Motor neuron (in vitro differentiated cells): Measurements from ENCODE around the gene ADSS1. TPM values are rescaled to one million over a fixed set of nuclear protein-coding genes. Genes with fewer than 3 reads are reported as not detected.

Experiments
- ATAC-seq, 8 experiments: fragments of 200-7000 bp; cut with Tn5 transposase; replicated peaks in 6 of 8; 2 replicates each; pipeline ENCODE4 v1.8.0; 2021; ENCODE audit warnings: mild to moderate bottlenecking in 8 of 8, moderate library complexity in 8 of 8
- H3K27ac ChIP-seq, 2 donors: fragments of 250-450 bp; sonication (Bioruptor Pico); 2 replicates each; pipeline ENCODE4 v1.9.0; 2021; ENCODE audit warnings: antibody characterized with exemption in 2 of 2, mild to moderate bottlenecking in 2 of 2, moderate library complexity in 1 of 2
- H3K4me1 ChIP-seq, 2 donors: fragments of 250-450 bp; sonication (Bioruptor Pico); replicated peaks in 1 of 2; 2 replicates each; pipeline ENCODE4 v1.6.1; 2021; ENCODE audit warnings: antibody characterized with exemption in 2 of 2, mild to moderate bottlenecking in 2 of 2, moderate library complexity in 1 of 2
- H3K4me3 ChIP-seq, 5 donors: fragments of 250-450 bp; sonication (Bioruptor Pico); 2 replicates each; pipeline ENCODE4 v1.9.0; 2021; ENCODE audit warnings: antibody characterized with exemption in 5 of 5, mild to moderate bottlenecking in 5 of 5, moderate library complexity in 4 of 5
- WGBS, 10 experiments: fragments of 450-650 bp; shearing (Covaris generic); methylation state at CpG; one replicate each; pipeline ENCODE4 v1.0.0; 2022; 5-methylcytosine and 5-hydroxymethylcytosine counted together
- in situ Hi-C, 9 experiments: fragments of 400-800 bp; cut with MboI; loops; one replicate each; pipeline ENCODE4 v1.15.0; 2021; ENCODE audit warnings: low sequenced_read_pairs in 9 of 9, low pct_unique_long_range_greater_than_20kb in 2 of 9; ENCODE audit not compliant: unreplicated experiment in 9 of 9
- total RNA-seq, 8 experiments: library from RNA; unstranded; fragments of 300-600 nt; gene quantifications; 2 replicates each; pipeline versions ENCODE4 v1.2.3 to v1.2.4, GENCODE V29; 2022

ADSS1 gene
- total RNA-seq, 8 experiments from 2014 or later, result 2.0 to 13.3 (median 3.1) TPM

DNA sequence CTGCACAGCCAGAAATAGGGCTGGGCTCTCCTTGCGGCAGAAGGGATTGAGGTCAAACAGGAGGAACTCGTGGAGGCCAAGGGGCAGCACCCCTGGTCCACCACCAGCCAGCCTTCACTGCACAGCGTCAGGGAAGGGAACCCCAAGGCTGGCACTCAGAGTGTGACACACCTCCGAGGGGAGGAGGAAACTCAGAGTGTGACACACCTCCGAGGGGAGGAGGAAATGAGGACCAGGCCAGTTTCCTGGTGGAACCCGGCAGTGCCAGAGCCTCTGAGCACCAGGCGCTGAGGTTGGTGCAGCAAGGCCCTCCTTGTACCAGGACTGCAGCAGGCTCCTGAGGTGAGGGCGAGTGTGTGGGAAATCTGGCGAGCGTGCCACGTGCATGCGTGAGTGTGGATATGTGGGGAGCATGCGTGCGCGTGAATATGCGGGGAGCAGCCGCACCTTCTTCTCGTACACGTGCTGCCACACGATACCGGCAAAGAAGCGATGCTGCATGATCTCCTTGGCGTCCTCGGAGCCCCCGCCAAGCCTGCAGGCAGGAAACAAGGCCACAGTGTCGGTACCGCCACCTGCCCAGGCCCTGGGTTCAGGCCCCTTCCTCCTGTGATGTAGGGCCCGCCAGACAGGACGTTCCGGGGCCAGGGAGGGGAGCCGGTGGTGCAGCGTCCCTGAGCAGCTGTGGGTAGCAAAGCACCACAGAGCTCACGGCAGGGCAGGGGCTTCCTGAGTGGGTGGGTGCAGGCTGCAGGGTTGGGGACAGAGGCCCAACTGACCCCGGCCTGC, 48.1 kb downstream of the ADSS1 start:
- Histone ChIP-seq H3K27ac (no peak overlapping the region), H3K4me3 (no peak overlapping the region), H3K4me1 (peaks cover 18 to 20% of the 10 kb centered on the region in 2 donors)
- in situ Hi-C loops, result no loop called here
- no peak for ATAC-seq
- WGBS, 10 experiments, result 80 to 100% (median 98%) methylated on average over 1 to 18 of the region's 34 CpGs; no CpG with 5 or more reads in 4 of the 10 experiments

- Histone ChIP-seq H3K27ac (no peak overlapping the region), H3K4me1 (peaks cover 21 to 26% of the 10 kb centered on the region in 2 donors), H3K4me3 (no peak overlapping the region)
- 80 to 100% (median 98%) methylated on average over 1 to 7 of the region's 38 CpGs; no CpG with 5 or more reads in 6 of the 10 experiments for WGBS, 10 experiments
- ATAC-seq, result no peak
- in situ Hi-C loops, result no loop called here
These were observed 48.9 kb downstream of the ADSS1 start for GRCh38 chr14:104772707-104773504.

- no peak overlapping the region for H3K4me3 ChIP-seq
- H3K27ac ChIP-seq, result no peak overlapping the region
- WGBS, 10 experiments, result 40 to 66% methylated on average over 1 to 7 of the region's 46 CpGs; no CpG with 5 or more reads in 8 of the 10 experiments
- H3K4me1 ChIP-seq, result peaks cover 26 to 33% of the 10 kb centered on the region in 2 donors
- ATAC-seq, result no peak
- in situ Hi-C loops, result no loop called here
These were observed 49.8 kb downstream of the ADSS1 start for GRCh38 chr14:104773505-104774452.

DNA sequence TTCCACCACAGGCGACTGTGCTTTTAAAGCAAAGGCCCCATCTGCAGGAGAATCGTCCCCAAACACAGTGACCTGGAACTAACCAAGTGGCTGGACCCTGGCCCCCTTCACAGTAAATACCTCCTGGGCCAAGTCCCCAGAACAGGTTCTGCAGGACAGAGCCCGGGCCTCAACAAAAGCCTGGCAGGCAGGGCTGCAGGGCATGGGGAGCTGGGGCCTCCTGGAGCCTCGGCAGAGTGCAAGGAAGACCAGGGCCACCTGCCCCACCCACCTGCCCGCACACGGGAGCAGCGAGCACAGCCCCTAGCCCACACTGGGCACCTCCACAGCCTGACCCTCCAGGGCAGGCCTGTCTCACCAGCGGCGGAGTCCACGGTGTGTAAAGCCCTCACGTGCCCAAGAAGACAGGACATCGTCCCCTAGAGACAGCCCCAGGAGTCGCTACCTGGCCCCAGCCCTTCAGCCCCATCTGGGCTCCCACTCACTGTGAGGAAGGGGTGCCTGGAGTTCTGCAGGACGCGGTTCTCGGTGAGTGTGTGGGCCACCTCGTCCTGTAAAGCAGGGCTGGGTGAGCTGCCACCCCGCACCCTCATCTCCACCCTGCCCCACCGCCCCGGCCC, 50.5 kb downstream of the ADSS1 start:
- ATAC-seq, result no peak
- Histone ChIP-seq H3K27ac (no peak overlapping the region), H3K4me3 (no peak overlapping the region), H3K4me1 (peaks cover 18 to 26% of the 10 kb centered on the region in 2 donors)
- 78 to 90% (median 90%) methylated on average over 4 to 5 of the region's 20 CpGs; no CpG with 5 or more reads in 7 of the 10 experiments for WGBS, 10 experiments
- in situ Hi-C loops, result no loop called here

DNA sequence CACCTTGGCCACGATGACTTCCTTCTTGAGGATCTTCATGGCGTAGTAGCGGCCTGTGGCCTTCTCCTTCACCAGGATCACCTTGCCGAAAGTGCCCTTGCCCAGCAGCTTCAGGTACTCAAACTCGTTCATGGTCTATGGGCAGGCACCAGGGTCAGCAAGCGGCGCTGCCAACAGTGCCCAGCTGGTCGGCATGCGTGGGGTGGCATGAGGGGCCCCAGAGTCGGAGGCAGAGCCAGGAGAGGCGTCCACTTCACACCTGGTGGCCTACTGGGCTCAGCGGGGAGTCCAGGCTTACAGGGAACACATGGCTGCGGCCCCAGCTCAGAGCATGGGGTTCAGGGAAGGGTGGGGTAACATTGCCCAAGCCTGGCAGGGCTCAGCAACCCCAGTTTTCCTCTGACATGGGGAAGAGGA, 51.1 kb downstream of the ADSS1 start:
- WGBS, 10 experiments, result 67 to 100% (median 82%) methylated on average over 1 to 6 of the region's 13 CpGs; no CpG with 5 or more reads in 7 of the 10 experiments
- in situ Hi-C loops, result no loop called here
- no peak overlapping the region for H3K27ac ChIP-seq
- no peak for ATAC-seq
- no peak overlapping the region for H3K4me3 ChIP-seq
- H3K4me1 ChIP-seq, result peaks cover 13 to 21% of the 10 kb centered on the region in 2 donors

GRCh38 chr14:104776481-104776880, 52.5 kb downstream of the ADSS1 start:
- 90% methylated on average over 2 of the region's 15 CpGs; no CpG with 5 or more reads in 9 of the 10 experiments for whole genome bisulfite sequencing, 10 experiments
- Histone ChIP-seq H3K4me3 (no peak overlapping the region), H3K27ac (no peak overlapping the region), H3K4me1 (peaks cover 12 to 20% of the 10 kb centered on the region in 2 donors)
- no peak for ATAC-seq
- in situ Hi-C loops, result no loop called here

GRCh38 chr14:104776961-104777807, 53.2 kb downstream of the ADSS1 start:
- ATAC-seq, result peak in 5 of 8 experiments; percentile 65 to 87 (median 74)
- H3K27ac ChIP-seq, result peak overlapping the region; percentile 6 to 83
- 0 to 74% (median 53%) methylated on average over 1 to 3 of the region's 16 CpGs; no CpG with 5 or more reads in 7 of the 10 experiments for WGBS, 10 experiments
- H3K4me1 ChIP-seq, result peaks cover 12 to 20% of the 10 kb centered on the region in 2 donors
- H3K4me3 ChIP-seq, result no peak overlapping the region
- in situ Hi-C loops, result no loop called here

- 40 to 93% (median 93%) methylated on average over 1 to 6 of the region's 15 CpGs; no CpG with 5 or more reads in 7 of the 10 experiments for WGBS, 10 experiments
- no peak overlapping the region for H3K4me3 ChIP-seq
- ATAC-seq, result no peak
- H3K27ac ChIP-seq, result peak overlapping the region; percentile 39 to 85
- H3K4me1 ChIP-seq, result peaks cover 12 to 27% of the 10 kb centered on the region in 2 donors
- in situ Hi-C loops, result no loop called here
These were observed 53.8 kb downstream of the ADSS1 start for GRCh38 chr14:104777808-104778249.

- Histone ChIP-seq H3K27ac (peak overlapping the region in 1 of 2 donors; percentile 85), H3K4me3 (no peak overlapping the region), H3K4me1 (peaks cover 12 to 30% of the 10 kb centered on the region in 2 donors)
- no peak for ATAC-seq
- in situ Hi-C loops, result no loop called here
- WGBS, 10 experiments, result 82 to 100% (median 90%) methylated on average over 2 to 3 of the region's 15 CpGs; no CpG with 5 or more reads in 7 of the 10 experiments
These were observed 54.8 kb downstream of the ADSS1 start for GRCh38 chr14:104778694-104779331.

- peaks cover 12 to 33% of the 10 kb centered on the region in 2 donors for H3K4me1 ChIP-seq
- in situ Hi-C loops, result no loop called here
- no peak overlapping the region for H3K4me3 ChIP-seq
- no peak overlapping the region for H3K27ac ChIP-seq
- no peak for ATAC-seq
- 81 to 90% methylated on average over 5 to 13 of the region's 32 CpGs; no CpG with 5 or more reads in 8 of the 10 experiments for WGBS, 10 experiments
These were observed 55.9 kb downstream of the ADSS1 start for GRCh38 chr14:104779776-104780512.
